Calu3 (cell line): ENCODE measurements around the gene INTS13. TPM values are rescaled to one million over a fixed set of nuclear protein-coding genes. Genes with fewer than 3 reads are reported as not detected.

Source experiments
- Bru-seq: library from RNA; stranded (reverse); fragments of 400-500 nt; gene quantifications from one replicate; lab custom pipeline; 2021; lab: Mats Ljungman, UMichigan
- BruChase-seq, 2 experiments: library from RNA; stranded (reverse); fragments of 400-500 nt; gene quantifications; one replicate each; lab custom pipeline; 2021; lab: Mats Ljungman, UMichigan
- BruUV-seq: library from RNA; stranded (reverse); fragments of 400-500 nt; replicated peaks from 2 replicates; lab custom pipeline; 2021; lab: Mats Ljungman, UMichigan
- CTCF ChIA-PET: fragments of 300-600 bp; sonication (Branson Sonifier 250); formaldehyde crosslinking; loops from one replicate; lab custom pipeline; 2022; ENCODE audit warnings: antibody characterized with exemption; lab: Charles Lee
- DNase-seq: peaks from one replicate; pipeline ENCODE4 v3.0.0; 2022
- H3K27ac Mint-ChIP-seq: one replicate; pipeline ENCODE4 v1.8.0; 2022; ENCODE audit warnings: mixed read lengths; ENCODE audit not compliant: unreplicated experiment
- H3K27me3 Mint-ChIP-seq: one replicate; pipeline ENCODE4 v1.8.0; 2022; ENCODE audit warnings: mixed read lengths; ENCODE audit not compliant: unreplicated experiment
- H3K36me3 Mint-ChIP-seq: one replicate; pipeline ENCODE4 v1.8.0; 2022; ENCODE audit warnings: mild to moderate bottlenecking, moderate library complexity, mixed read lengths; ENCODE audit not compliant: insufficient read depth, unreplicated experiment
- H3K4me1 Mint-ChIP-seq: one replicate; pipeline ENCODE4 v1.8.0; 2022; ENCODE audit warnings: mild to moderate bottlenecking, low read depth, mixed read lengths; ENCODE audit not compliant: unreplicated experiment
- H3K4me3 Mint-ChIP-seq: one replicate; pipeline ENCODE4 v1.8.0; 2022; ENCODE audit warnings: mild to moderate bottlenecking, low read depth, moderate library complexity, mixed read lengths; ENCODE audit not compliant: unreplicated experiment
- H3K9me3 Mint-ChIP-seq: one replicate; pipeline ENCODE4 v1.8.0; 2022; ENCODE audit warnings: low read depth, mixed read lengths; ENCODE audit not compliant: unreplicated experiment
- intact Hi-C: fragments of 100-400 bp; cut with micrococcal nuclease; formaldehyde crosslinking; loops from one replicate; pipeline ENCODE4 v1.10.0; 2022; ENCODE audit not compliant: unreplicated experiment
- long read RNA-seq: library from polyadenylated mRNA; stranded (forward); transcript quantifications from one replicate; pipeline ENCODE4 v2.0.0, GENCODE V29; 2022
- total RNA-seq: library from RNA; stranded (reverse); gene quantifications from 2 replicates; pipeline ENCODE4 v1.2.3, GENCODE V29; 2022
- TF ChIP-seq, protein P1 (sequence below): fragments of 200-600 bp; IDR thresholded peaks from one replicate; pipeline ENCODE4 v1.8.0; 2022; ENCODE audit warnings: antibody characterized with exemption; ENCODE audit not compliant: unreplicated experiment

The INTS13 gene, protein sequence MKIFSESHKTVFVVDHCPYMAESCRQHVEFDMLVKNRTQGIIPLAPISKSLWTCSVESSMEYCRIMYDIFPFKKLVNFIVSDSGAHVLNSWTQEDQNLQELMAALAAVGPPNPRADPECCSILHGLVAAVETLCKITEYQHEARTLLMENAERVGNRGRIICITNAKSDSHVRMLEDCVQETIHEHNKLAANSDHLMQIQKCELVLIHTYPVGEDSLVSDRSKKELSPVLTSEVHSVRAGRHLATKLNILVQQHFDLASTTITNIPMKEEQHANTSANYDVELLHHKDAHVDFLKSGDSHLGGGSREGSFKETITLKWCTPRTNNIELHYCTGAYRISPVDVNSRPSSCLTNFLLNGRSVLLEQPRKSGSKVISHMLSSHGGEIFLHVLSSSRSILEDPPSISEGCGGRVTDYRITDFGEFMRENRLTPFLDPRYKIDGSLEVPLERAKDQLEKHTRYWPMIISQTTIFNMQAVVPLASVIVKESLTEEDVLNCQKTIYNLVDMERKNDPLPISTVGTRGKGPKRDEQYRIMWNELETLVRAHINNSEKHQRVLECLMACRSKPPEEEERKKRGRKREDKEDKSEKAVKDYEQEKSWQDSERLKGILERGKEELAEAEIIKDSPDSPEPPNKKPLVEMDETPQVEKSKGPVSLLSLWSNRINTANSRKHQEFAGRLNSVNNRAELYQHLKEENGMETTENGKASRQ
- 35.0 and 36.3 TPM in 2 replicates for total RNA-seq
- Bru-seq, nascent RNA = percentile 85 among the genes with signal in this experiment
- BruChase-seq, experiment 1, labeled RNA remaining after a 6-hour chase = percentile 82 among the genes with signal in this experiment
- percentile 77 among the genes with signal in this experiment for BruChase-seq, experiment 2, labeled RNA remaining after a 2-hour chase
- long read RNA-seq, transcript INTS13-201 (17 exons, 2,974 nt) = major isoform, 39 of 58 reads
- long read RNA-seq, partial matches to known transcripts = 2 of 58 reads
- long read RNA-seq, other reads (novel, unspliced or antisense) = 17 of 58 reads

DNA sequence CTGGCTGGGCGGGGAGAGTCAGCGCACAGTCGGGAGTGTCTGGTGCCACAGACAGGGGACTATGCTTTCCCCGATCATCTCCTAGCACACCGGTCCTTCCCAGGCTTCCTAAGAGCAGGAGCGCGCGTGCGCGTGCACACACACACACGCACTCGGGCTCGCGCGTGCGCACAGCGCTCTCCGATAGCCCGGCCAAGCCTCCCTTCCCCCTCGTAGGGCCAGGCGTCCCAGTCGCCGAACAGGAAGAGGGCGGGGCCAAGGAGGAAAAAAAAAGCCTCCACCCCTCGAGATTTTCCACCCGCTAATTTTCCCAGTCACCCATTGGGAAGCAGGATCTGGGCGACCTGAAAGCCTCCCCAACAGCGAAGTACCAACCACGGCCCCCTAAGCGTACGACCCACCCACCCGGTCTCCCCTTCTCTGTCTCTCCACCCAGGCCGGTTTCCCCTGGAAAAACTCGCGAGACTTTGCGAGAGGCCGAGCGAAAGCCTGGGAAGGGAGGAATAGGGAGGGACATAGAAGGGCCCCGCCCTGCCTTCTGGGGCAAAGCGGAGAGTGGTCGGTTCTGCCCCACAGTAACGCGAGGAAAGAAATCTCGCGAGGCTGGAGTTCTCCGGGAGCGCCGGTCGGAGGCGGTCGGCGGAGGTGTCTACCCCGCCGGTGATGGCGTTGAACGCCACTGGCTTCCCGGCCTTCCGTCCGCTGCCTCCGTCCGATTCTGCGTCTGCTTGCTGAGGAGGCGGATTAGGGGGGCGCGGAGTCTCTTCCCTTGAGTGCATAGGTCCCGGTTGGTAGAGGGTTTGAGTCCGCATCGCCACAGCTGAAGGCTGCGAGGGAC is at the start of gene INTS13, which contains the start of gene FGFR1OP2:
Gene INTS13 (minus strand): TSS at position 119 of the 838 bp plus-strand sequence. CDS start 1,178 bp downstream, outside the sequence.
Gene FGFR1OP2 (plus strand): TSS at position 608 of the 838 bp plus-strand sequence. CDS start 15,689 bp downstream, outside the sequence.
- peaks cover 24% of the 10 kb centered on the region for H3K4me1 Mint-ChIP-seq
- TF ChIP-seq, protein P1, sequence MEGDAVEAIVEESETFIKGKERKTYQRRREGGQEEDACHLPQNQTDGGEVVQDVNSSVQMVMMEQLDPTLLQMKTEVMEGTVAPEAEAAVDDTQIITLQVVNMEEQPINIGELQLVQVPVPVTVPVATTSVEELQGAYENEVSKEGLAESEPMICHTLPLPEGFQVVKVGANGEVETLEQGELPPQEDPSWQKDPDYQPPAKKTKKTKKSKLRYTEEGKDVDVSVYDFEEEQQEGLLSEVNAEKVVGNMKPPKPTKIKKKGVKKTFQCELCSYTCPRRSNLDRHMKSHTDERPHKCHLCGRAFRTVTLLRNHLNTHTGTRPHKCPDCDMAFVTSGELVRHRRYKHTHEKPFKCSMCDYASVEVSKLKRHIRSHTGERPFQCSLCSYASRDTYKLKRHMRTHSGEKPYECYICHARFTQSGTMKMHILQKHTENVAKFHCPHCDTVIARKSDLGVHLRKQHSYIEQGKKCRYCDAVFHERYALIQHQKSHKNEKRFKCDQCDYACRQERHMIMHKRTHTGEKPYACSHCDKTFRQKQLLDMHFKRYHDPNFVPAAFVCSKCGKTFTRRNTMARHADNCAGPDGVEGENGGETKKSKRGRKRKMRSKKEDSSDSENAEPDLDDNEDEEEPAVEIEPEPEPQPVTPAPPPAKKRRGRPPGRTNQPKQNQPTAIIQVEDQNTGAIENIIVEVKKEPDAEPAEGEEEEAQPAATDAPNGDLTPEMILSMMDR = no peak

DNA sequence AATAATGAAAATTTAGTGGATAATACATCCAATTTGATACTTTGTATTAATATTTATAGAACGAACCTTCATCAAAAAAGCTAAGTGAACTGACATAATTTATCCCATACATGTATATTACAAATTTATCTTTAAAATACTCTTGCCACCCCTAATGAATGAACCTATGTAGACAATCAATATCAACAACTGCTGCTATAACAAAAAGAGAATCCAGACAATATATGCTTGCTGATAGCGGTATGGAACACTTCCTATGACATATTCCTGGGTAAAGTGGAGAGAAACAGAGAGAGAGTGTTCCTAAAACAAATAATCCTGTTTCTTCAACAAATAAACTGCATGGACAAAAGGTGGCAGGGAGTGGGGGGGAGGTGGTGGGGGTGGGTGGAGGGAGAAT is 45.1 kb upstream of the INTS13 start:
- DNase-seq = no peak
- H3K4me1 Mint-ChIP-seq = no peaks in the 10 kb centered on the region
- H3K4me3 Mint-ChIP-seq = no peak overlapping the region
- no peak overlapping the region for H3K27ac Mint-ChIP-seq
- BruUV-seq = no TSS peak
- CTCF ChIA-PET = no interaction called here
- intact Hi-C loops = no loop called here
- H3K36me3 Mint-ChIP-seq = peaks cover 10% of the 10 kb centered on the region
- H3K27me3 Mint-ChIP-seq = no peaks in the 10 kb centered on the region
- TF ChIP-seq, protein P1 = no peak
- H3K9me3 Mint-ChIP-seq = no peaks in the 10 kb centered on the region

More for the DNA sequence above, at the start of gene INTS13, which contains the start of gene FGFR1OP2:
- Mint-ChIP-seq H3K9me3 (no peaks in the 10 kb centered on the region), H3K27me3 (no peaks in the 10 kb centered on the region), H3K4me3 (peak within 1 kb of the TSS; percentile 94), H3K27ac (peak within 1 kb of the TSS; percentile 95), H3K36me3 (peaks cover 32% of the 10 kb centered on the region)
- no TSS peak for BruUV-seq
- CTCF ChIA-PET = interaction anchor here (0.5 kb wide), 1 partner anchor 368 kb away, joined by 3 read pairs; no protein-coding TSS in a partner anchor
- peak; percentile 98 for DNase-seq
- intact Hi-C loops = loop anchor here (5.0 kb wide), 1 partner anchor 74 kb away; the partner anchor contains the start of gene TM7SF3

DNA sequence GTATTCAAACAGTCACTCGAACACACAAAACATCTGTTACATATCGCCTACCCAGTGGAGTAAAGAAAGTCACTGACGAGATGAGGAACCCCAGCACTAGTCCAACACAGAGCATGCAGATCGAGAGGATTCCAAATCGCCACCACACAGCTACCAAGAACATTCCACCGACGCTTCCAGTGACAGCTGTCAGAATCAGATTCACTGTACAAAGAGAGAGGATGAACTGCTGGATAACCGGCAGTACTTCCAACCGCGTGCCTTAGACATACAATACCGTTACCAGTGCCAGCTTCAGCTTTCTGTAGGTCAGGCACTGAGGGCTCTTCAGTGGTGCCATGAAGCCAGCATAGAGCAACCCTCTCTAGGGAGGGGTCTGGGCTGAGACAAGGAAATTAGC is 42.0 kb upstream of the INTS13 start:
- Mint-ChIP-seq H3K36me3 (no peaks in the 10 kb centered on the region), H3K27ac (no peak overlapping the region), H3K27me3 (no peaks in the 10 kb centered on the region)

More for the DNA sequence above, 42.0 kb upstream of the INTS13 start:
- no peak for DNase-seq
- intact Hi-C loops = no loop called here
- H3K4me1 Mint-ChIP-seq = no peaks in the 10 kb centered on the region
- no TSS peak for BruUV-seq
- no peaks in the 10 kb centered on the region for H3K9me3 Mint-ChIP-seq
- H3K4me3 Mint-ChIP-seq = no peak overlapping the region
- TF ChIP-seq, protein P1 = no peak
- CTCF ChIA-PET = no interaction called here
